ENCODE measurements around the gene TMBIM6. TPM values are rescaled to one million over a fixed set of nuclear protein-coding genes. Genes with fewer than 3 reads are reported as not detected.
"Not testable (repeated sequence)": the region's sequence is repeated elsewhere in the genome, so short reads cannot be mapped to it uniquely, and the experiment has no call there.

The TMBIM6 gene
- total and polyA plus RNA-seq, 8 donors: 79.6 to 606 (median 221) TPM

- Histone ChIP-seq H3K9me3 (no peaks in the 10 kb centered on the region), H3K4me1 (no peaks in the 10 kb centered on the region), H3K4me3 (no peak overlapping the region), H3K36me3 (no peaks in the 10 kb centered on the region), H3K27ac (no peak overlapping the region), H3K27me3 (peaks cover 0 to 20% (median 0%) of the 10 kb centered on the region in 3 donors)
- TF ChIP-seq EP300 (IDR thresholded peaks at IDR 0.05): no peak
- no peak for TF ChIP-seq POLR2AphosphoS5 (IDR thresholded peaks at IDR 0.05)
- TF ChIP-seq CTCF (IDR thresholded peaks at IDR 0.05): peak in 1 of 7 experiments; percentile 7
- no peak for DNase-seq
- 28 to 34% (median 30%) methylated on average over 1 of the region's 1 CpG for WGBS, 5 donors
- intact Hi-C loops (cut with DNase I; ENCODE audit: low total_unique reads): no loop called here
Observed at GRCh38 chr12:49720214-49720613, 21.1 kb upstream of the TMBIM6 start.

GRCh38 chr12:49721355-49721754 is 20.0 kb upstream of the TMBIM6 start:
- H3K27ac ChIP-seq; H3K4me3 ChIP-seq; intact Hi-C loops (cut with DNase I; ENCODE audit: low total_unique reads); H3K4me1 ChIP-seq; H3K27me3 ChIP-seq; H3K36me3 ChIP-seq; H3K9me3 ChIP-seq; DNase-seq: not testable (repeated sequence)
- 73 to 79% (median 77%) methylated on average over 3 of the region's 3 CpGs for WGBS, 5 donors

GRCh38 chr12:49728446-49728845 is 12.9 kb upstream of the TMBIM6 start:
- DNase-seq: no peak
- no peaks in the 10 kb centered on the region for H3K36me3 ChIP-seq
- 89 to 96% (median 94%) methylated on average over 3 of the region's 3 CpGs for WGBS, 5 donors
- no peak for TF ChIP-seq POLR2A (IDR thresholded peaks at IDR 0.05)
- no peak for TF ChIP-seq CTCF (IDR thresholded peaks at IDR 0.05)
- TF ChIP-seq EP300 (IDR thresholded peaks at IDR 0.05): no peak
- no peak for TF ChIP-seq POLR2AphosphoS5 (IDR thresholded peaks at IDR 0.05)
- H3K27me3 ChIP-seq: peaks cover 0 to 6% (median 0%) of the 10 kb centered on the region in 3 donors
- H3K4me1 ChIP-seq: no peaks in the 10 kb centered on the region
- H3K9me3 ChIP-seq: no peaks in the 10 kb centered on the region
- intact Hi-C loops (cut with DNase I; ENCODE audit: low total_unique reads): no loop called here
- no peak overlapping the region for H3K4me3 ChIP-seq
- H3K27ac ChIP-seq: no peak overlapping the region

GRCh38 chr12:49730050-49730449 is 11.3 kb upstream of the TMBIM6 start:
- H3K4me1 ChIP-seq: no peaks in the 10 kb centered on the region
- no peaks in the 10 kb centered on the region for H3K36me3 ChIP-seq
- DNase-seq: no peak
- WGBS, 5 donors: 69 to 92% (median 76%) methylated on average over 1 of the region's 1 CpG
- H3K9me3 ChIP-seq: no peaks in the 10 kb centered on the region
- no peak overlapping the region for H3K27ac ChIP-seq
- H3K27me3 ChIP-seq: no peaks in the 10 kb centered on the region
- TF ChIP-seq CTCF (IDR thresholded peaks at IDR 0.05): no peak
- no peak for TF ChIP-seq EP300 (IDR thresholded peaks at IDR 0.05)
- no peak for TF ChIP-seq POLR2A (IDR thresholded peaks at IDR 0.05)
- TF ChIP-seq POLR2AphosphoS5 (IDR thresholded peaks at IDR 0.05): no peak
- H3K4me3 ChIP-seq: no peak overlapping the region
- intact Hi-C loops (cut with DNase I; ENCODE audit: low total_unique reads): no loop called here

- Histone ChIP-seq H3K27me3 (no peaks in the 10 kb centered on the region), H3K36me3 (no peaks in the 10 kb centered on the region), H3K4me1 (no peaks in the 10 kb centered on the region), H3K4me3 (no peak overlapping the region), H3K27ac (no peak overlapping the region), H3K9me3 (no peaks in the 10 kb centered on the region)
- WGBS, 5 donors: 86 to 90% (median 88%) methylated on average over 3 of the region's 3 CpGs
- TF ChIP-seq CTCF (IDR thresholded peaks at IDR 0.05): no peak
- no peak for TF ChIP-seq POLR2A (IDR thresholded peaks at IDR 0.05)
- TF ChIP-seq EP300 (IDR thresholded peaks at IDR 0.05): no peak
- no peak for TF ChIP-seq POLR2AphosphoS5 (IDR thresholded peaks at IDR 0.05)
- intact Hi-C loops (cut with DNase I; ENCODE audit: low total_unique reads): no loop called here
- DNase-seq: no peak
Observed at GRCh38 chr12:49730568-49731101, 10.7 kb upstream of the TMBIM6 start.

All from stomach (tissue), 9 donors.